ENCODE measurements around the gene IDE. TPM values are rescaled to one million over a fixed set of nuclear protein-coding genes. Genes with fewer than 3 reads are reported as not detected.

IDE gene
- total RNA-seq, 1 donor from 2014 or later, result 35.9 TPM

GRCh38 chr10:92486637-92487036 lies 87.3 kb downstream of the IDE start:
- Mint-ChIP-seq H3K9me3 (no peaks in the 10 kb centered on the region), H3K36me3 (peaks cover 35% of the 10 kb centered on the region), H3K4me3 (no peak overlapping the region), H3K4me1 (ENCODE audit: unreplicated experiment) (no peaks in the 10 kb centered on the region), H3K27me3 (no peaks in the 10 kb centered on the region), H3K27ac (no peak overlapping the region)
- DNase-seq (ENCODE audit: extremely low spot score, unreplicated experiment), result no peak
- TF ChIP-seq CTCF (conservative IDR thresholded peaks at IDR 0.05), result no peak

GRCh38 chr10:92483539-92483938 lies 90.4 kb downstream of the IDE start:
- Mint-ChIP-seq H3K27ac (no peak overlapping the region), H3K9me3 (peaks cover 3% of the 10 kb centered on the region), H3K36me3 (peaks cover 31% of the 10 kb centered on the region), H3K27me3 (no peaks in the 10 kb centered on the region), H3K4me1 (ENCODE audit: unreplicated experiment) (no peaks in the 10 kb centered on the region), H3K4me3 (no peak overlapping the region)
- TF ChIP-seq CTCF (conservative IDR thresholded peaks at IDR 0.05), result no peak
- DNase-seq (ENCODE audit: extremely low spot score, unreplicated experiment), result no peak

- Mint-ChIP-seq H3K9me3 (peaks cover 4% of the 10 kb centered on the region), H3K36me3 (peaks cover 18% of the 10 kb centered on the region), H3K4me3 (no peak overlapping the region), H3K4me1 (ENCODE audit: unreplicated experiment) (no peaks in the 10 kb centered on the region), H3K27me3 (no peaks in the 10 kb centered on the region), H3K27ac (peak overlapping the region; percentile 55)
- no peak for TF ChIP-seq CTCF (conservative IDR thresholded peaks at IDR 0.05)
- DNase-seq (ENCODE audit: extremely low spot score, unreplicated experiment), result no peak
Observed at GRCh38 chr10:92480413-92480812, 93.5 kb downstream of the IDE start.

- H3K4me1 Mint-ChIP-seq (ENCODE audit: unreplicated experiment), result no peaks in the 10 kb centered on the region
- no peak for TF ChIP-seq CTCF (conservative IDR thresholded peaks at IDR 0.05)
- peaks cover 4% of the 10 kb centered on the region for H3K9me3 Mint-ChIP-seq
- H3K27ac Mint-ChIP-seq, result peak overlapping the region; percentile 28
- H3K36me3 Mint-ChIP-seq, result peaks cover 18% of the 10 kb centered on the region
- no peak overlapping the region for H3K4me3 Mint-ChIP-seq
- DNase-seq (ENCODE audit: extremely low spot score, unreplicated experiment), result no peak
- no peaks in the 10 kb centered on the region for H3K27me3 Mint-ChIP-seq
Observed at GRCh38 chr10:92479547-92479946, 94.3 kb downstream of the IDE start.

- H3K27ac Mint-ChIP-seq, result peak overlapping the region; percentile 93
- TF ChIP-seq CTCF (conservative IDR thresholded peaks at IDR 0.05), result no peak
- peak overlapping the region; percentile 82 for H3K4me3 Mint-ChIP-seq
- peaks cover 4% of the 10 kb centered on the region for H3K9me3 Mint-ChIP-seq
- H3K4me1 Mint-ChIP-seq (ENCODE audit: unreplicated experiment), result no peaks in the 10 kb centered on the region
- peaks cover 18% of the 10 kb centered on the region for H3K36me3 Mint-ChIP-seq
- DNase-seq (ENCODE audit: extremely low spot score, unreplicated experiment), result no peak
- no peaks in the 10 kb centered on the region for H3K27me3 Mint-ChIP-seq
Observed at GRCh38 chr10:92478536-92478935, 95.4 kb downstream of the IDE start.

GRCh38 chr10:92475357-92475868 lies 98.5 kb downstream of the IDE start:
- H3K9me3 Mint-ChIP-seq, result peaks cover 4% of the 10 kb centered on the region
- H3K27ac Mint-ChIP-seq, result no peak overlapping the region
- H3K36me3 Mint-ChIP-seq, result peaks cover 17% of the 10 kb centered on the region
- no peak for DNase-seq (ENCODE audit: extremely low spot score, unreplicated experiment)
- no peak overlapping the region for H3K4me3 Mint-ChIP-seq
- no peaks in the 10 kb centered on the region for H3K4me1 Mint-ChIP-seq (ENCODE audit: unreplicated experiment)
- no peak for TF ChIP-seq CTCF (conservative IDR thresholded peaks at IDR 0.05)
- no peaks in the 10 kb centered on the region for H3K27me3 Mint-ChIP-seq

Measured in type B pancreatic cell (in vitro differentiated cells).